ENCODE results near the gene BCL2L1. TPM values are rescaled to one million over a fixed set of nuclear protein-coding genes. Genes with fewer than 3 reads are reported as not detected.

BCL2L1 gene
- polyA plus RNA-seq, 1 donor from 2014 or later, result 125 TPM

DNA sequence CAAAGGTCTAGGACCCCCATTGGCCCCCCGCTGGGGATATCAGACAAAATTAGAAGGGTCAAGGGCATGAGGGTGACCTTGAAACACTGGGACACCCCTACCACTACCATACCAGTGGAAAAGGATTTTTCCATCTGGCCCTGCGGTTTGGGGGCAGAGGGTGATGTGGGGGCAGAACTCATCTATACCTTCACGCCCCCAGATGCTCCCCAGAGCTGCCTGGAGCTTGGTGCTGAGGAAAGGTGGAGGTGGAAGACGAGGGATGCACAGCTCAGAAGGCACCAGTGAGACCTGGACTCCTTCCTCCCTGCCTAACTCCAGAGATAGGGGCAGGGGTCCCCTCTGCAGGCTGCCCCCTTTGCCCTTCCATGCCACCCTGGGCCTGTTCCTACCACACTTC lies 83.9 kb downstream of the BCL2L1 start:
- Histone ChIP-seq H2AFZ (ENCODE audit: low read depth, low read length) (no peak overlapping the region), H3K9ac (ENCODE audit: low read length) (no peak overlapping the region), H3K4me3 (ENCODE audit: low read length) (no peak overlapping the region), H3K27me3 (ENCODE audit: insufficient read depth, low read depth, low read length) (no peaks in the 10 kb centered on the region), H4K20me1 (ENCODE audit: insufficient read depth) (no peaks in the 10 kb centered on the region), H3K36me3 (ENCODE audit: insufficient read depth, low read length) (no peaks in the 10 kb centered on the region), H3K9me2 (ENCODE audit: insufficient read depth, low read length) (no peaks in the 10 kb centered on the region), H3K4me2 (ENCODE audit: low read length) (no peak overlapping the region), H3K27ac (ENCODE audit: low read length) (no peak overlapping the region), H3K79me2 (replicated peaks; ENCODE audit: insufficient read depth, low read length) (no peaks in the 10 kb centered on the region), H3K9me3 (ENCODE audit: low read length) (no peaks in the 10 kb centered on the region), H3F3A (ENCODE audit: insufficient read depth, low read length, poor library complexity, severe bottlenecking) (no peaks in the 10 kb centered on the region)
- TF ChIP-seq SMC3 (conservative IDR thresholded peaks at IDR 0.05; ENCODE audit: poor library complexity) (no peak), EZH2 (IDR thresholded peaks at IDR 0.05; ENCODE audit: borderline replicate concordance, insufficient read depth, low read length, poor library complexity, severe bottlenecking) (no peak), EP300 (conservative IDR thresholded peaks at IDR 0.05; ENCODE audit: poor library complexity, severe bottlenecking) (no peak), RAD21 (conservative IDR thresholded peaks at IDR 0.05) (no peak), MXI1 (conservative IDR thresholded peaks at IDR 0.05; ENCODE audit: poor library complexity, severe bottlenecking) (no peak), TAF1 (IDR thresholded peaks at IDR 0.05; ENCODE audit: low read depth) (no peak), POLR2AphosphoS5 (IDR thresholded peaks at IDR 0.05) (no peak)
- TF ChIP-seq, protein P1, sequence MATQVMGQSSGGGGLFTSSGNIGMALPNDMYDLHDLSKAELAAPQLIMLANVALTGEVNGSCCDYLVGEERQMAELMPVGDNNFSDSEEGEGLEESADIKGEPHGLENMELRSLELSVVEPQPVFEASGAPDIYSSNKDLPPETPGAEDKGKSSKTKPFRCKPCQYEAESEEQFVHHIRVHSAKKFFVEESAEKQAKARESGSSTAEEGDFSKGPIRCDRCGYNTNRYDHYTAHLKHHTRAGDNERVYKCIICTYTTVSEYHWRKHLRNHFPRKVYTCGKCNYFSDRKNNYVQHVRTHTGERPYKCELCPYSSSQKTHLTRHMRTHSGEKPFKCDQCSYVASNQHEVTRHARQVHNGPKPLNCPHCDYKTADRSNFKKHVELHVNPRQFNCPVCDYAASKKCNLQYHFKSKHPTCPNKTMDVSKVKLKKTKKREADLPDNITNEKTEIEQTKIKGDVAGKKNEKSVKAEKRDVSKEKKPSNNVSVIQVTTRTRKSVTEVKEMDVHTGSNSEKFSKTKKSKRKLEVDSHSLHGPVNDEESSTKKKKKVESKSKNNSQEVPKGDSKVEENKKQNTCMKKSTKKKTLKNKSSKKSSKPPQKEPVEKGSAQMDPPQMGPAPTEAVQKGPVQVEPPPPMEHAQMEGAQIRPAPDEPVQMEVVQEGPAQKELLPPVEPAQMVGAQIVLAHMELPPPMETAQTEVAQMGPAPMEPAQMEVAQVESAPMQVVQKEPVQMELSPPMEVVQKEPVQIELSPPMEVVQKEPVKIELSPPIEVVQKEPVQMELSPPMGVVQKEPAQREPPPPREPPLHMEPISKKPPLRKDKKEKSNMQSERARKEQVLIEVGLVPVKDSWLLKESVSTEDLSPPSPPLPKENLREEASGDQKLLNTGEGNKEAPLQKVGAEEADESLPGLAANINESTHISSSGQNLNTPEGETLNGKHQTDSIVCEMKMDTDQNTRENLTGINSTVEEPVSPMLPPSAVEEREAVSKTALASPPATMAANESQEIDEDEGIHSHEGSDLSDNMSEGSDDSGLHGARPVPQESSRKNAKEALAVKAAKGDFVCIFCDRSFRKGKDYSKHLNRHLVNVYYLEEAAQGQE (IDR thresholded peaks at IDR 0.05; ENCODE audit: borderline replicate concordance), result no peak
- TF ChIP-seq, protein P2, sequence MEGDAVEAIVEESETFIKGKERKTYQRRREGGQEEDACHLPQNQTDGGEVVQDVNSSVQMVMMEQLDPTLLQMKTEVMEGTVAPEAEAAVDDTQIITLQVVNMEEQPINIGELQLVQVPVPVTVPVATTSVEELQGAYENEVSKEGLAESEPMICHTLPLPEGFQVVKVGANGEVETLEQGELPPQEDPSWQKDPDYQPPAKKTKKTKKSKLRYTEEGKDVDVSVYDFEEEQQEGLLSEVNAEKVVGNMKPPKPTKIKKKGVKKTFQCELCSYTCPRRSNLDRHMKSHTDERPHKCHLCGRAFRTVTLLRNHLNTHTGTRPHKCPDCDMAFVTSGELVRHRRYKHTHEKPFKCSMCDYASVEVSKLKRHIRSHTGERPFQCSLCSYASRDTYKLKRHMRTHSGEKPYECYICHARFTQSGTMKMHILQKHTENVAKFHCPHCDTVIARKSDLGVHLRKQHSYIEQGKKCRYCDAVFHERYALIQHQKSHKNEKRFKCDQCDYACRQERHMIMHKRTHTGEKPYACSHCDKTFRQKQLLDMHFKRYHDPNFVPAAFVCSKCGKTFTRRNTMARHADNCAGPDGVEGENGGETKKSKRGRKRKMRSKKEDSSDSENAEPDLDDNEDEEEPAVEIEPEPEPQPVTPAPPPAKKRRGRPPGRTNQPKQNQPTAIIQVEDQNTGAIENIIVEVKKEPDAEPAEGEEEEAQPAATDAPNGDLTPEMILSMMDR (IDR thresholded peaks at IDR 0.05; ENCODE audit: poor library complexity, severe bottlenecking), result no peak

DNA sequence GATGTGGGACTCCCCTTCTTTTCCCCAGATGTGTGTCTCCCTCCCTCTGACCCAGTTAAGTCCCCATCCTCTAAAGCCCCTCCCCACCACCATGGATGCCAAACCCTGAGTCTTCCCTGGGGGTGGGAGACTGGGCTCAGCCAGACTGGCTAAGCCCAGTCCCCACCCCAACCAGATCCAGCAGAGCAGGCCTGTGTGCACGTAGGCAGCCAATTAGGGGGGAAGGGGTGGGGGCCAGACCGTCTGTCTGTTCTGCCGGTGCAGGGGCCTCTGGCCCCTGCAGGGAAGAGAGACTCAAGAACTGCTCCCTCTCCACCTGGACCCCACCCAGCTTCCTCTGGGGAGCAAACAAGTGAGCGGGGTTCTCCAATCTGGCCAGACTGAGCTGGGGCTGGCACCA lies 84.4 kb downstream of the BCL2L1 start:
- H3K27me3 ChIP-seq (ENCODE audit: insufficient read depth, low read depth, low read length), result no peaks in the 10 kb centered on the region
- no peak overlapping the region for H3K9ac ChIP-seq (ENCODE audit: low read length)
- no peak overlapping the region for H3K27ac ChIP-seq (ENCODE audit: low read length)
- no peaks in the 10 kb centered on the region for H3K9me3 ChIP-seq (ENCODE audit: low read length)
- no peaks in the 10 kb centered on the region for H3F3A ChIP-seq (ENCODE audit: insufficient read depth, low read length, poor library complexity, severe bottlenecking)
- TF ChIP-seq, protein P1 (IDR thresholded peaks at IDR 0.05; ENCODE audit: borderline replicate concordance), result no peak
- no peak for TF ChIP-seq TAF1 (IDR thresholded peaks at IDR 0.05; ENCODE audit: low read depth)
- H3K4me2 ChIP-seq (ENCODE audit: low read length), result no peak overlapping the region
- no peaks in the 10 kb centered on the region for H3K9me2 ChIP-seq (ENCODE audit: insufficient read depth, low read length)
- no peak overlapping the region for H3K4me3 ChIP-seq (ENCODE audit: low read length)
- no peak overlapping the region for H2AFZ ChIP-seq (ENCODE audit: low read depth, low read length)
- no peaks in the 10 kb centered on the region for H3K36me3 ChIP-seq (ENCODE audit: insufficient read depth, low read length)
- no peaks in the 10 kb centered on the region for H3K79me2 ChIP-seq (replicated peaks; ENCODE audit: insufficient read depth, low read length)
- no peaks in the 10 kb centered on the region for H4K20me1 ChIP-seq (ENCODE audit: insufficient read depth)
